Measurements from ENCODE around the gene ZP1. TPM values are rescaled to one million over a fixed set of nuclear protein-coding genes. Genes with fewer than 3 reads are reported as not detected.
A peak's percentile ranks its signal among the peaks of the same experiment; 100 is the strongest.

Gene ZP1
- total and polyA plus RNA-seq, 10 of the 15 experiments (the other 5 are each of a cell fraction or from before 2014, with no cell fraction given) = not detected

DNA sequence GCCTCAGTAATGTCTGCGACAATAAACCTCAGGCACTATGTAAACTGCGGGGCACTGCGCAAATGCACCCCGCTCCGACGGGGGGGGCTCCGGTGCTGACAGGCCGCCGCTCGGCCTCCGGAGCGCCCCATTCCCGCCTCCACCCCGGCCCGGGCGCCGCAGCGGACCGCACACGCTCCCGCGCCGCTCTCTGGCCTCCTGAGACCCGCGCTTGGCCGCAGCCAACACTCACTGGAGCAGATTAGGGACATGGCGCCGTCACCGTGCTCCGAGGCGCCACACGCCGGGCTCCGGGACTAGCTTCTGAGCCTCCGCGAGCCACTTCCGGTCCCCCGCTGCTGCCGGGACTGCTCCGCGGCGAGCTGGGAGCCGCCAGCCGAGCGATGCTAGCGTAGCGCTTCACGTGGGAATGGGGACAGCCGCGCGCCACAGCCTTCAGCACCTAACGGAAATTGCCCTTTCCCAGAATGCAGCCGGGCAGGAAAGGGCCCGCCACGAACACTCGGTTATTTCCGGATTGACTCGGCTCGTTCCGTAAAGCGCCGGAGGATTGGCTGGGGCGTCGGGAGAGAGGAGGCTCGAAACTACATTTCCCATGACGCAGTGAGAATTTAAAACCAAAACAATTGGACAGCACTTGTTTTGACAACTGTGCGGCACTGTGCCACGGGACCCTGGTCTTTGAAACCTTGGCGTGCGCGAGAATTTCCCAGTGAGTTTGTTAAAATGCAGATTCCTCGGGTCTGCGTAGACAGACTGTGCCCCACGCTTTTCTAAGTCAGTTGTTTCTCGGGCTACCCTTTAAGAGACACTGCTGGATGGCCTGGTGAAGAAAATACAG lies 39.0 kb downstream of the ZP1 start, which contains the start of gene PRPF19 (continued):
- TF ChIP-seq, protein P1, sequence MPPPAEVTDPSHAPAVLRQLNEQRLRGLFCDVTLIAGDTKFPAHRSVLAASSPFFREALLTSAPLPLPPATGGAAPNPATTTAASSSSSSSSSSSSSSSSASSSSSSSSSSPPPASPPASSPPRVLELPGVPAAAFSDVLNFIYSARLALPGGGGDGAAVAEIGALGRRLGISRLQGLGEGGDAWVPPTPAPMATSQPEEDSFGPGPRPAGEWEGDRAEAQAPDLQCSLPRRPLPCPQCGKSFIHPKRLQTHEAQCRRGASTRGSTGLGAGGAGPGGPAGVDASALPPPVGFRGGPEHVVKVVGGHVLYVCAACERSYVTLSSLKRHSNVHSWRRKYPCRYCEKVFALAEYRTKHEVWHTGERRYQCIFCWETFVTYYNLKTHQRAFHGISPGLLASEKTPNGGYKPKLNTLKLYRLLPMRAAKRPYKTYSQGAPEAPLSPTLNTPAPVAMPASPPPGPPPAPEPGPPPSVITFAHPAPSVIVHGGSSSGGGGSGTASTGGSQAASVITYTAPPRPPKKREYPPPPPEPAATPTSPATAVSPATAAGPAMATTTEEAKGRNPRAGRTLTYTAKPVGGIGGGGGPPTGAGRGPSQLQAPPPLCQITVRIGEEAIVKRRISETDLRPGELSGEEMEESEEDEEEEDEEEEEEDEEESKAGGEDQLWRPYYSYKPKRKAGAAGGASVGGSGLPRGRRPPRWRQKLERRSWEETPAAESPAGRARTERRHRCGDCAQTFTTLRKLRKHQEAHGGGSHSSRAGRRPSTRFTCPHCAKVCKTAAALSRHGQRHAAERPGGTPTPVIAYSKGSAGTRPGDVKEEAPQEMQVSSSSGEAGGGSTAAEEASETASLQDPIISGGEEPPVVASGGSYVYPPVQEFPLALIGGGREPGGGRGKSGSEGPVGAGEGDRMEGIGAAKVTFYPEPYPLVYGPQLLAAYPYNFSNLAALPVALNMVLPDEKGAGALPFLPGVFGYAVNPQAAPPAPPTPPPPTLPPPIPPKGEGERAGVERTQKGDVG (CRISPR knock-in tag; IDR thresholded peaks at IDR 0.05) = no peak
- TF ChIP-seq SP1 (IDR thresholded peaks at IDR 0.05; ENCODE audit: low read depth, low read length) (no peak), ZZZ3 (IDR thresholded peaks at IDR 0.05; ENCODE audit: control insufficient read depth, insufficient read length, low read depth) (no peak), CREM (IDR thresholded peaks at IDR 0.05; ENCODE audit: low read depth) (peak; percentile 53; the same call in 1 of the 2 replicates), RFX5 (IDR thresholded peaks at IDR 0.05; ENCODE audit: low read depth, low read length) (no peak), NFYB (IDR thresholded peaks at IDR 0.05; ENCODE audit: insufficient read depth, low read depth, low read length) (no peak), ASH2L (IDR thresholded peaks at IDR 0.05; ENCODE audit: borderline replicate concordance, low read depth) (0 out of 2 replicates have a peak, but pooled peaks have one; percentile 63), CBX5 (IDR thresholded peaks at IDR 0.05; ENCODE audit: low read depth) (no peak), FOXM1 (IDR thresholded peaks at IDR 0.05; ENCODE audit: low read depth, low read length) (no peak), NR2F1 (conservative IDR thresholded peaks at IDR 0.05) (0 out of 2 replicates have a peak, but pooled peaks have one; percentile 8), SRF (IDR thresholded peaks at IDR 0.05; ENCODE audit: low read depth in 2 of 2, low read length in 2 of 2) (peak; percentile 58 to 62; a peak in 1 of 4 replicates), RCOR1 (conservative IDR thresholded peaks at IDR 0.05; ENCODE audit: low read depth, low read length) (no peak), SIN3A (IDR thresholded peaks at IDR 0.05; ENCODE audit: low read depth, low read length) (peak; percentile 86), ZBED1 (IDR thresholded peaks at IDR 0.05; ENCODE audit: borderline replicate concordance) (0 out of 2 replicates have a peak, but pooled peaks have one; percentile 16)
- TF ChIP-seq, protein P2, sequence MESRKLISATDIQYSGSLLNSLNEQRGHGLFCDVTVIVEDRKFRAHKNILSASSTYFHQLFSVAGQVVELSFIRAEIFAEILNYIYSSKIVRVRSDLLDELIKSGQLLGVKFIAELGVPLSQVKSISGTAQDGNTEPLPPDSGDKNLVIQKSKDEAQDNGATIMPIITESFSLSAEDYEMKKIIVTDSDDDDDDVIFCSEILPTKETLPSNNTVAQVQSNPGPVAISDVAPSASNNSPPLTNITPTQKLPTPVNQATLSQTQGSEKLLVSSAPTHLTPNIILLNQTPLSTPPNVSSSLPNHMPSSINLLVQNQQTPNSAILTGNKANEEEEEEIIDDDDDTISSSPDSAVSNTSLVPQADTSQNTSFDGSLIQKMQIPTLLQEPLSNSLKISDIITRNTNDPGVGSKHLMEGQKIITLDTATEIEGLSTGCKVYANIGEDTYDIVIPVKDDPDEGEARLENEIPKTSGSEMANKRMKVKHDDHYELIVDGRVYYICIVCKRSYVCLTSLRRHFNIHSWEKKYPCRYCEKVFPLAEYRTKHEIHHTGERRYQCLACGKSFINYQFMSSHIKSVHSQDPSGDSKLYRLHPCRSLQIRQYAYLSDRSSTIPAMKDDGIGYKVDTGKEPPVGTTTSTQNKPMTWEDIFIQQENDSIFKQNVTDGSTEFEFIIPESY (IDR thresholded peaks at IDR 0.05) = no peak
- TF ChIP-seq, protein P3, sequence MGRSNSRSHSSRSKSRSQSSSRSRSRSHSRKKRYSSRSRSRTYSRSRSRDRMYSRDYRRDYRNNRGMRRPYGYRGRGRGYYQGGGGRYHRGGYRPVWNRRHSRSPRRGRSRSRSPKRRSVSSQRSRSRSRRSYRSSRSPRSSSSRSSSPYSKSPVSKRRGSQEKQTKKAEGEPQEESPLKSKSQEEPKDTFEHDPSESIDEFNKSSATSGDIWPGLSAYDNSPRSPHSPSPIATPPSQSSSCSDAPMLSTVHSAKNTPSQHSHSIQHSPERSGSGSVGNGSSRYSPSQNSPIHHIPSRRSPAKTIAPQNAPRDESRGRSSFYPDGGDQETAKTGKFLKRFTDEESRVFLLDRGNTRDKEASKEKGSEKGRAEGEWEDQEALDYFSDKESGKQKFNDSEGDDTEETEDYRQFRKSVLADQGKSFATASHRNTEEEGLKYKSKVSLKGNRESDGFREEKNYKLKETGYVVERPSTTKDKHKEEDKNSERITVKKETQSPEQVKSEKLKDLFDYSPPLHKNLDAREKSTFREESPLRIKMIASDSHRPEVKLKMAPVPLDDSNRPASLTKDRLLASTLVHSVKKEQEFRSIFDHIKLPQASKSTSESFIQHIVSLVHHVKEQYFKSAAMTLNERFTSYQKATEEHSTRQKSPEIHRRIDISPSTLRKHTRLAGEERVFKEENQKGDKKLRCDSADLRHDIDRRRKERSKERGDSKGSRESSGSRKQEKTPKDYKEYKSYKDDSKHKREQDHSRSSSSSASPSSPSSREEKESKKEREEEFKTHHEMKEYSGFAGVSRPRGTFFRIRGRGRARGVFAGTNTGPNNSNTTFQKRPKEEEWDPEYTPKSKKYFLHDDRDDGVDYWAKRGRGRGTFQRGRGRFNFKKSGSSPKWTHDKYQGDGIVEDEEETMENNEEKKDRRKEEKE (IDR thresholded peaks at IDR 0.05) = no peak
- TF ChIP-seq, protein P4, sequence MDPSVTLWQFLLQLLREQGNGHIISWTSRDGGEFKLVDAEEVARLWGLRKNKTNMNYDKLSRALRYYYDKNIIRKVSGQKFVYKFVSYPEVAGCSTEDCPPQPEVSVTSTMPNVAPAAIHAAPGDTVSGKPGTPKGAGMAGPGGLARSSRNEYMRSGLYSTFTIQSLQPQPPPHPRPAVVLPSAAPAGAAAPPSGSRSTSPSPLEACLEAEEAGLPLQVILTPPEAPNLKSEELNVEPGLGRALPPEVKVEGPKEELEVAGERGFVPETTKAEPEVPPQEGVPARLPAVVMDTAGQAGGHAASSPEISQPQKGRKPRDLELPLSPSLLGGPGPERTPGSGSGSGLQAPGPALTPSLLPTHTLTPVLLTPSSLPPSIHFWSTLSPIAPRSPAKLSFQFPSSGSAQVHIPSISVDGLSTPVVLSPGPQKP (IDR thresholded peaks at IDR 0.05; ENCODE audit: low read depth, low read length) = no peak; the same call in 1 of the 2 replicates
- TF ChIP-seq, protein P5, sequence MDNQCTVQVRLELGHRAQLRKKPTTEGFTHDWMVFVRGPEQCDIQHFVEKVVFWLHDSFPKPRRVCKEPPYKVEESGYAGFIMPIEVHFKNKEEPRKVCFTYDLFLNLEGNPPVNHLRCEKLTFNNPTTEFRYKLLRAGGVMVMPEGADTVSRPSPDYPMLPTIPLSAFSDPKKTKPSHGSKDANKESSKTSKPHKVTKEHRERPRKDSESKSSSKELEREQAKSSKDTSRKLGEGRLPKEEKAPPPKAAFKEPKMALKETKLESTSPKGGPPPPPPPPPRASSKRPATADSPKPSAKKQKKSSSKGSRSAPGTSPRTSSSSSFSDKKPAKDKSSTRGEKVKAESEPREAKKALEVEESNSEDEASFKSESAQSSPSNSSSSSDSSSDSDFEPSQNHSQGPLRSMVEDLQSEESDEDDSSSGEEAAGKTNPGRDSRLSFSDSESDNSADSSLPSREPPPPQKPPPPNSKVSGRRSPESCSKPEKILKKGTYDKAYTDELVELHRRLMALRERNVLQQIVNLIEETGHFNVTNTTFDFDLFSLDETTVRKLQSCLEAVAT (IDR thresholded peaks at IDR 0.05) = 0 out of 2 replicates have a peak, but pooled peaks have one; percentile 42
